PC-9 (cell line): Measurements from ENCODE around the gene LAMC2.

Source experiments
- CTCF ChIP-seq: fragments of 200-600 bp; sonication (generic); conservative IDR thresholded peaks from 2 replicates; pipeline ENCODE4 v1.6.1; 2017; ENCODE audit warnings: mixed run types, antibody characterized with exemption, mild to moderate bottlenecking, moderate library complexity
- EZH2 ChIP-seq: fragments of 200-600 bp; sonication (generic); IDR thresholded peaks from 2 replicates; pipeline ENCODE4 v1.8.0; 2017; ENCODE audit warnings: antibody characterized with exemption, low read depth

GRCh38 chr1:183203094-183203493, 17.0 kb downstream of the LAMC2 start:
- no peak for TF ChIP-seq CTCF
- TF ChIP-seq EZH2: no peak
